SU-DHL-6 (cell line): ENCODE measurements around the gene HAUS5.

ENCODE experiments used
- CTCF ChIP-seq: fragments of 200-600 bp; sonication (generic); IDR thresholded peaks from one replicate; pipeline ENCODE4 v1.5.1; 2017; ENCODE audit warnings: antibody characterized with exemption, mild to moderate bottlenecking, low read length, moderate library complexity; ENCODE audit not compliant: insufficient read depth, poor library complexity, severe bottlenecking
- EZH2phosphoT487 ChIP-seq: fragments of 200-600 bp; sonication (generic), shearing (Covaris generic); conservative IDR thresholded peaks from 2 replicates; pipeline ENCODE4 v1.6.1; 2018; ENCODE audit warnings: mild to moderate bottlenecking, antibody characterized with exemption, low read length, moderate library complexity, mixed read lengths

- no peak for TF ChIP-seq CTCF
- TF ChIP-seq EZH2phosphoT487, result no peak
Observed at GRCh38 chr19:35663981-35664380, 51.4 kb downstream of the HAUS5 start.
